ENCODE measurements around the gene UBE4B.

GRCh38 chr1:9989773-9990172 lies 43.0 kb upstream of the UBE4B start:
- TF ChIP-seq TAF1 (IDR thresholded peaks at IDR 0.05; ENCODE audit: low read depth, low read length) = no peak
- no peak for TF ChIP-seq POLR2AphosphoS5 (IDR thresholded peaks at IDR 0.05; ENCODE audit: low read depth, low read length)
- no peak for TF ChIP-seq POLR2A (IDR thresholded peaks at IDR 0.05; ENCODE audit: low read depth, low read length)
- no peak for TF ChIP-seq SPI1 (IDR thresholded peaks at IDR 0.05; ENCODE audit: low read depth, low read length)
- no peak for TF ChIP-seq POU2F2 (IDR thresholded peaks at IDR 0.05; ENCODE audit: low read depth, low read length)
